EL (cell line): ENCODE measurements around the gene DENND1A.

Experiments
- DNase-seq: peaks from one replicate; pipeline ENCODE4 v3.0.0-alpha.2; 2016

The DENND1A gene

DNA sequence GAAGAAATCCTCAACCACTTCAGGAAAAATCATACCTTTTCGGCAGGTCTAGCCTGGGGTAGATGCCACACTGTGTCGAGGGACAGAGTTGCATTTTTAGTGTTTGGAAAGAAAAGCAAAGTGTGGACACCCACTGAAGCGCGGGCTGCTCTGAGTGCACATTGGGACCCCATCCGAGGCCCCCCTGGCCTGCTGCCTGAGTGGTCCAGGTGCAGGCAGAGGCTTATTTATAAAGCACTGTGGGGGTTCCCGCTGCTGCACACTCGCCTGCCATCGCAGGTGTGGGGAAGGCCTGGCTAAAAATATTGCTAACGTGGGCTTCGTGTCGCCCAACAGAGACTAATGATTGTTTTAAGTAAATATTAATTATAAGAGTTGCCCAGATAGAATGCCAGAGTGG lies 454.5 kb downstream of the DENND1A start:
- no peak for DNase-seq

DNA sequence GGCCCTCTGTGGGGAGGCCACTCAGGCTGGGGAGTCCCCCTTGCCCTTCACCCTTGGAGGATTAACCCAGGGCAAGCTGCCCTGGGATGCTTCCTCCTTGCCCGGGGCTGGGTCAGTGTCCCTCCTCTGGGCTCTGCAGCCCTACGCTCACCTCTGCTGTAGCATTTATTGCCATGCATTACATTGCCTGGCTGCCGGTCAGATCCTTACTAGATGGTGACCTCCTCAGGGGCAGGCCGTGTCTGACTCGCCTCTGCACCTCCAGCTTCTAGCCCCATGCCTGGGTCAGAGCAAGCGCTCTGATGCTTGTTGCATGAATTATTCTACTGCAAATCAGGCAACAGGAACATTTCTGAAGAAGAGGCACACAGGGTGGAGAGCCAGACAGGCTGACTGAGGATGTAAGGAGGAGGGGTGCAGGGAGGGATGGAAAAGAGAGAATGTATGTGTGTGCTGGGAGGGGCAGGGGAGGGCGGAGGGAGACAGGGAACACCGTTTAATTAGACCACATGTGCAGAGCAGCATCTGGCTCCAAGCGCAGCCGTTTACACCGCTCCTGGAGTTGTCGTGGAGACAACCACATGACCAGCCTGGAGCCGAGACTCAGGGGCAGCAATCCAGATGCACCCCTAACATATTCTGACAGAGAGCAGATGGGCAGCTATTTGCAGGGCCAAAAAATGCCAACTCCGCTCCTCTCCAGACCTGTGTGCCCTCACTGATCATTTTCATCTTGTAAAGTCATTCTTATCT lies 456.9 kb downstream of the DENND1A start:
- no peak for DNase-seq

DNA sequence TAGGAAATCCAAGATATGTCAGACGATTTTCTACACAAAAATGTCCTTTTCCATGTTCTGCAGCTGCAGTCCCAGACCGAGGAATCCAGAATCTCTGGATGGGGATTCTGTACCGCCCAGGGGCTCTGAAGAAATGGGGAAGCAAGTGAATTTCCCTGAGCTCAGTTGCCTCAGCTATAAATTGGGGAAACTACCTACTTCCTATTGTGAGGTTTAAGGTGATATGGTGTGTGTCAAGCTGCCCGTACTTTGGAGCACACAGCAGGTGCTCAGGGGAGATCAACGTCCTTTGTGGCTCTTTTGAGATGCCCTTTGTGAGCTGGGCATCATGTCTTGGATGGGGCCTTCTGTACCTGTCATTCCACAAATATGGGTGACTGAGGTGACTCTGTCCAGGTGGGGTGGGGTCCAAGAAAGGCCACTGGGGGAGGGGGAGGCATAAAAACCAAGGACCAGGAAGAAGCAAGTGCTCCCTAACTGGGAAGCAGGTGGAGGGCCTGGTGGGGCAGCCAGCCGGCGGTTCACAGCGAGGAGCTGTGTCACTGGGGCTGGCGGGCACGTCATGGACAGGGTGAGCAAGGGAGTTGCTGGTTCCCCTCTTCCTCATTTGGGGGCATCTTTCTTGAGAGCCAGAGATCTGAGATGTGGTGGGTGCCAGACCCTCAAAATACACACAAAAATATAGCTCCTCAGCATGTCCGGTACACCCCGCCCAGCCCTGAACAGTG lies 457.9 kb downstream of the DENND1A start:
- DNase-seq: no peak

DNA sequence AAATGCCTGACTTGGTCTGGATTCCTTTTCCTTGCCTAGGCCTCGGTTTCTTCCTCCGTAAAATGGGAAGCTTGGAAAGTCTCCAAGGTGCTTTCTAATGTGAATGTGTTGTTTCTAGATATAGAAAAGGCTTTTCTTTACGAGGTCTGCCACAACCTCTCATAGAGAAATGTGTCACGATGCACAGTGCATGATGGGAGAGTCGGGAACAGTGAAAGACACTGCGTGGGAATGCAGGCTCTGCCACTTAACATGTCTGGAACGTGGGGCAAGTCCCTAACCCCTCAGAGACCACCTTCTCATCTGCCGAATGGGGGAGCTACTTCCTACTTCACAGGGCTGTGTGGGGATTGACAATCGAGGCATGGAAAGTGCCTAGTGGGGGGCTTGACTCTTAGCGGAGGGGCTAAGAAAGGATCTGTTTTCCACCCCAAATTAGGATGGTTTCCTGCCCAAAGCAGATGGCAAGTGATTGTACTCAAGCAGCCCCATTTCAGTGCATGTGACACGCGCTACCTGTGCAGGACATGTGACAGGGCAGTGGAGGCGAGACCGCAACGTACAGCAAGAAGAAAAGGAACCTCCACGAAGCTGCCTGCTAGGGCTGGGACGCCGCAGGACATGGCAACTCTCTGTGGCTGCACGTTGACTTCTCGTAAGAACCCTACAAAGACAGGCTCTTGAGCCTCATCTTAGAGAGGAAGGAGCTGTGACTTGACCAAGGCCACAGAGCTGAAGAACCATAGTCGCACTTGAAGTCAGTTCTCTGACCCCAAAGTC lies 458.7 kb downstream of the DENND1A start:
- no peak for DNase-seq

DNA sequence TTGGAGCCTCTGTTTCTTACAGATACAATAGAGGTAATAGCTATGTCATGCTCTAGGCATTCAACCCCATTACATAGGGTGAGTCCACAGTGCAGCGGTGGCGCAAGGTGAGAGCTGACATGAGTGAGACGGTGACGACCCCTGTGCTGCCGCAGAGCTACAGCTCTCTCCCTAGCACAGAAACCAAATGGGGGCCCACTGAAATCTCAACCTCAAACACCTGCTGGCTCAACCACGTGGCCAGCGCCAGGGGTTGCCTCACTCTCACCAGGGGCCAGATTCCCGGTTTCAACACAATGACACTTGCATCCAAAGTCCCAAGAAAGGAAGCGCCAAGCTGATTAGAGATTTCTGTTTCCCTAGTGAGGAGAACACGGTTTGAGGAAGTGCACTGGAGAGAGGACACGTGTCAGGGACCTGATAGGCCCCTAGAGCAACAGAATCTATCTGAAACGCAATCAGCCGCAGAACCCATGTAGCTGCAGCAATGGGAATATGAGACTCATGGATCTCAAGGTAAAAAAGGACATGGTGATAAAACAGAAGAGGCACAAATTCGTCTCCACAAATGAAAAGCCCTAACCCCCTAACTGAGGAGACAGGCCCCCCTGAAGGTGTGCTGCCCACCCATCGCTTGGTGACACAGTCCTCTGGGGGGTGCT lies 459.7 kb downstream of the DENND1A start:
- DNase-seq: no peak

DNA sequence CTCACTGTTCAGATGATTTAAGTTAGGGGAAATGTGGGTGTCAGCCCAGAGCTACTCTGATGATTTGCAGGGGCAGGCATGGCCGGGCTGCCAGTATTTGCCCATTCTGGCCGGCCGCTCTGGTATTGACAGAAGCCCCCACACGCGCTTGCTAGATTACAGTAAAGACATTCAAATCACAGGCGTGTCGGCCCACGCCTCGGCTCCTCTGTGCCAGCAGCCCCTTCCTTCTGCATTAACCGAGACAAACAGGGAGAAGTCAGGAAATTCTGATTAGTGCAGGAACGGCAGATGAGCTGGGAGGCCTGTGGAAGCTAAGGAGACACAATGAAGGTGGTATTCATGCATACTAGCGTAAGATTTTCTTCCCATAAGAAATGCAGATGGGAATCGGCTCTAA lies 460.6 kb downstream of the DENND1A start:
- no peak for DNase-seq

DNA sequence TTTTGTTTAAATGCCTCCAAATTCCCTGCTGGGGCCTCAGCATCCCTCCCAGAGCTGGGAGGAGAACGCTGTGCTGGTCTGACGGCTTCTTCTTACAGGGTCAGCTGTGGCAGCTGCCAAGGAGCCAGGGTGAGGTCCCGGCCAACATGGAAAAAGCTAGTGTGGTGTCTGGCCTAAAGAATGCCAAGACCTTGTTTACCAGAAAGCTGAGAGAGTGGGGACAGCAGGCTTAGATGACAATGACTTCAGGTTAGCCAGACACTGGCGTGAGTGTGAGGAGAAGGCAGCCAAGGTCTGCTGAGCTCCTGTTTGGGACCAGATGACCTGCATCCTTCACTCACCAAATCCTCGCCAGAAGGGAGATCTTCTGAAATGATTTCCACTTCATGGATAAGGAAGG lies 461.4 kb downstream of the DENND1A start:
- no peak for DNase-seq

DNA sequence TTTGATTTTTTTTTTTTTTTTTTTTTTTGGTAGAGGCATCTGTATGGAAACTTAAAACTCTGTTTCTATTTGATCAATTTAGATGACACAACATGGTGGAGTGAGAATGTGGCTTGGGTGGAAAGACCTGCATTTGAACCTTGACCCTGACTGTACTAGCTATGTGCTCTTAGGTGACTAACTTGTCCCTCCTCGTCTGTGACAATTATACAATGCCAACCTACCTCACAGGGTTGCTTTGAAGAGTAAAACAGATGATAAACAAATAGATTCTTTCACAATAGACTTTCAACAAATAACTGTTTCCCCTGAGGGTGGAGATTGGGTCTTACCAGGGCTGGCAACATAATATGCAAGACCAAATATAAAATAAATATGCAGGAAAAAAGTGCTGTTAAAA lies 464.6 kb downstream of the DENND1A start:
- DNase-seq: no peak

DNA sequence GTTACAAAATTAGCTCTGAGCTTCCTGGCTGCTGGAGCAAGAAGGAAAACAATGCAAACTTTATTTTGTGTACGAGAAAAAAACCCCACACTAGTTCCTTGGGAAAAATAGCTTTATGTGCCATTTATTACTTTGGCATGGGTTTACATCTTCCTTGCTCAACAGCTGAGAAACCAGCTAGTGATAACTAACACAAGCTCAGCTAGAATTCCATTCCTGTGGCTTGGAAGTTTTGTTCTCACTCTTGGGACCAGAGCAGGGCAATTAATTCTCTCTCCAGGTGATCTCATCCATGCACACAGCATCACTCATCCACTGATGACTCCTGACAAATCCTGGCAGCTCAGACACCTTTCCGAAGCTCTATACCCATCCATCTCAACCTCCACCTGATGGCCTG lies 469.8 kb downstream of the DENND1A start:
- no peak for DNase-seq

DNA sequence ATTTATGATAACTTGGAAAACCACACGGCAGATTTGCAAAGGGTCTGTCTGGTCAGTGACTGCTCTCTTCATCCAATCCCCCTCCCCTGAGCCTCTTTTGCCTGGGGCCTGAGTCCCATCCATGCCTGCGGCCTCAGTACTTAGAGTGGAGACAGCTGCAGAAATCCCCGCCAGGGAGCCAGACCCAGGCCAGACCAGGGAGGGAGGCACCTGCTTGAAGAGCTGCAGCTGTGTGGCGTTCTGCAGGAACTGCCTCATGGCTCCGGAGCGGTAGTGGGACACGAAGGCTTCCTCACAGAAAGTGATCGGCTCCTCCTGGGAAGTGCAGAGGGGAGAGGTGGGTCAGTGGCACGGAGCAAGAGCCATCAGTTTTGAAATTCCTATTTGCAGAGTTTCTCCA lies 472.3 kb downstream of the DENND1A start:
- DNase-seq: no peak

DNA sequence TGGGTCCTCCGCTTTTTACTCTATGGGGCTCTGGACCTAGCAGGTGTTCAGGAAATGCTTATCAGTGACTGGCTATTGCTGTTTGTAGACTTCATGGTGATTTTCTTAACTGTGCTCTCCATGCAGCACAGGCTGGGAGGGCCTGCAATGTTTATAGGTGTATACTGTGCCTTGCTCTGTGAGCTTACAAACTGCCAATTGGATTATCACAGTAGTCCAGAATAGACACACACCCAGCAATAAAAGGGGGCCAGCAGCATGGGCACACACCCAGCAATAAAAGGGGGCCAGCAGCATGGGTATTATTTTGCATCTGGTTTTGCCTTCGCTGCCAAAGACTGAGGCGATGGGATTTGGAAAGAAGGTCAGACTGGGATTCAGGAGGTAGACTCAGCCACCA lies 473.9 kb downstream of the DENND1A start:
- DNase-seq: no peak

DNA sequence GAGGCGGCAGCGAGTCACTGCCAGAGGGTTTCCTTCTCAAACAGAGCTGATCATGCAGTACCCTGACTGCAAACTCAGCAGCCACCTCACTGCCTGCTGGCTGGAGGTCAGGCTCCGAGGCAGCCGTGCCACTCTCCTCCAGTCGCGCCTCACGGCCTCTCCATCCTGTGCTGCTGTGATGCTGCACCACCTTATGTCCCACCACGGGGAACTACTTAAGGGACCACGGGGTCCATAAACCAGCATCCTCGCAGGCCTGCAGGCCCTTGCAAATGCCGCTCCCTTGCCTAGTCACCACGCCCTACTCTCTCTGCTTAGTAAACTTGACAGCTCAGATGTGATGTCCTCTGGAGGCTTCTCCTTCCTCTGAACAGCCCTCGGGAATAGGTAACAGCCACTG lies 474.7 kb downstream of the DENND1A start:
- DNase-seq: no peak

DNA sequence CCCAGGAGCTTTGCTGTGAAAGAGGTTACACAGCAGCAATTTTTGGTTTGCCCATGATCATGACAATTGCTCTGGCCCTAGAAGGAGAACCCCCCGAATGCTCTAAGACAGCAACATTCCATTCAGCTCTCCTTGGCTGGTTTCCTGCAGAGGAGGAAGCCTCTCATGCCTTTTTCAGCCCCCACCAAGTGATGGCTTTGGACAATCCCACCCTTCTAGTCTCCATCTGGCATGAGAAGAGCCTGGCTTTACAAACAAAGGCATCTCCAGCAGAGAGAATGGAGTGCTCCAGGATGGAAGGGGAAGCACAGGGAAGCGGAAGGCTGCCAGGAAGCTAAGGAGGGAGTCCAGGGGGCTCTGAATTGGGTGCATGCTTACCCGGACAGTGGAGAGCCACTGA lies 475.6 kb downstream of the DENND1A start:
- DNase-seq: no peak

DNA sequence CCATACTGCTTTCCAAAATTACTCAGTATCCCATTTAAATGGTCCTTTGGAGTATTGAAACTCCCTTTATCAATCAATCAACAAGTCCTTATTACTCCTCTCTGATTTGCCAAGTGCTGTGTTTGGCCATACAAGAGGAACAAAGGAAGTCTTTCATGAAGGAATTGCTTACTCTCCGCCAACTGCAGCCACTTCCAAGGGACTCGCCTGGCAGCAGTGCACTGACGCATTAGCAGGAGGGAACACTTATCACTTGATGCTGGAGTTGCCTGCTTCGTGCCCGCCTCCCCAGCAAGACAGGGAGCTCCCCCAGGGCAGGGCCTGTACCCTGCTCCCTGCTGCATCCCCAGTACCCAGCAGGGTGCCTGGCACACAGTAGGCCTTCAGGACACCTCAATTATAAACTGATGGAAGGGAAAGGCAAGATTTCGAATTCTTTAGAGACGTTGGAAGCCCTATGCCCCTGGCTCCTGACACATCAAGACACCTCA lies 476.1 kb downstream of the DENND1A start:
- no peak for DNase-seq

DNA sequence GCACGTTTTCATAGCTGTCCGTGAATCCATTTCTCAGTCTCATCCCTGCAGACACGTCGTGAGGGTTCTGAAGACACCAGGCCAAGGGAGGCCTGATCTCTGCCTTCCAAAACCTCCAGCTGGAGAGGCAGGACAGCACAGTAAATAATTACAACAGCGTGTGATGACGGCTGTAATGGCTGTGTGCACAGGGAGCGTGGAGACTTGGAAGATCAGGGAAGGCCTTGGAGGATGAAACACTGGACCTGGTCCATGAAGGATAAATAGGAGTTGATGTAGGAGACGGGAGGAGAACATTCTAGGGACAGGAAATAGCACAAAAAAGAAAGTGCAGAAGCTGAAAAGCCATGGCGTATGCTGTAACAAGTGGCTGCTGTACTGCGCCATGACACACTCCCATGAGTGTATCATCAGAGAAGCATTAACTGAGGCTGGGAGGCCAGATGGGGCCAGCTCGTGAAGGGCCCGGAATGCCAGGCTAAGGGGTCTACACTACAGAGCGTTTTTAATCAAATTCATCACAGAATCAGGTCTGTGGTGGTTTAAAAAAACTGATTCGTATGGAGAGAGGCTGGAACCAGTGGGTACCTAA lies 476.8 kb downstream of the DENND1A start:
- DNase-seq: no peak

DNA sequence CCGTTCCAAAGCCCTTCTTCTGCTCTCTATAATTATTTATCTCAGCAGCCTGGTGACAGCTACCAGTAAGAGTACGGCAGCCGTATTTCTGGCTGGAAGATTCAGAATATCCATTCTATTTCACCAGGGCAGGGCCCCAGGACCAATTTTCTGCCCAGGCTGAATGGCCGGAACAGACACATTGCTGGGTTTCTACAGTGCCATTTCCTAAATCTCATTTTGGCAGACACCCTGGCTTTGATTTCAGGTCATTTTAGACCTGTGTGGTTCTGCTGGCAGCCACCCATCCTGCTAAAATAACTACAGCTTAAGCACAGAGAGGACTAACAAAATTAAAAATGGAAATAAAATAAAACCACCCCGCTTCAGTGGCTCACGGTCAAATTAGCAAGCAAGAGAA lies 478.9 kb downstream of the DENND1A start:
- no peak for DNase-seq

DNA sequence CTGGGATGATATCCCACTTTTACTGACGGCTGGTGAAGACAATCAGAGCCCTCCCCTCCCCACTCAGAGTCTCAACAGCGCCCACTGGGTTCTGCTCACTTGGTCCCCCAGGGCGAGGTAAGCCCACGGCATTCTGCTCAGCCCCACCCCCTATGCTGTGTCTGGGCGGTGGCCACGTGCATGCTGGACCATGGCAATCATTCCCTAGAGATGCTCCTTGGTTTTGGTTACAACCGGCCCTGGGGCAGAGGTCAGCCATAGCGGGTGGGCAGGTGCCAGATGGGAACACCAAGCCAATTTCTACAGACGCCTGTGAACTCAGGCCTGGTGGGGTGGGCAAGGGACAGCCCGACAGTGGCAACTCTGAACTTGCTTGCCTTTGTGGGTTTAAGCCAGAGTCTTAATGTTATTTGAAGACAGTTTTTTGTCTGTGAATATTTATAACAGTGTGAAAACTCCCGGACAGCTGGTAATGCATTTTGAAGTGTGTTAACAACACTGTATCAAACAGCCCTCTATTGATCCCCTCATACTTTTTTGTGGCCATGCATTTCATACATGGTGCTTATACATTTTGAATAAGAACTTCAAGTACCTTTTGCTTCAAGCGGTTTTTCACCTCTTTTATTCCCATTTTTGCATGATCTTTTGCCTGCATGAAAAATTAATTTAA lies 479.7 kb downstream of the DENND1A start:
- no peak for DNase-seq

DNA sequence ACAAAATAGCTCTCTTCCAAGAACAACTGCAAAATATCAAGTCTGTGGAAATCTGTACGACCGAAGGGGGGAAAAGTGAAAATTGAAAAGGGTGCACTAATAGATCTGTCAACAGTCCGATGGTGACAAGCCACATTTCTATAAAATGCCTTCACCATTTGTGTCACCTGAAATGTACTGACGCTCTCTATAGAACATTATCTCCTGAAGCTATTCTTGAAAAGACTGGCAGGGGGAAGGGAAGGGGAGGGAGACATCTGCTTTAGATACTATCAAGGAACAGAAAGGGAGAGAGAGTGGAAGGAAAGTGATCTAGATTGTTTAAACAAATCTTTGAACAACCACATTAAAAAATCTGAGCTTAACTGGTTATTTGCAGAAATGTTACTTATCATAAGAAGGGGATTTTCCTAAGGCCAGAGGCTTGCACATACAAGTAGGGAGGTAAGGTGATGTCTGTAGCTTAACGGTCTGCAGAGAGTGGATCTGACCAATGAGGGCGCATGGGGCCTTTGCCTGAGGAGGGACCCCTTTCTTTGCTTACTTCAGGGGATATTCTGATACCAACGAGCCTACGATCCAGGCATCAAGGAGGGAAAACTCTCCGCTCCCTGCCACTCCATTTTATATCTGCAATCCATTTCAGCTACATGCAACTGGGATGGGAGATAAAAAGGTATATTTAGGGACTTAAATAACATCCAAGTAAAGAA lies 481.8 kb downstream of the DENND1A start:
- DNase-seq: no peak

DNA sequence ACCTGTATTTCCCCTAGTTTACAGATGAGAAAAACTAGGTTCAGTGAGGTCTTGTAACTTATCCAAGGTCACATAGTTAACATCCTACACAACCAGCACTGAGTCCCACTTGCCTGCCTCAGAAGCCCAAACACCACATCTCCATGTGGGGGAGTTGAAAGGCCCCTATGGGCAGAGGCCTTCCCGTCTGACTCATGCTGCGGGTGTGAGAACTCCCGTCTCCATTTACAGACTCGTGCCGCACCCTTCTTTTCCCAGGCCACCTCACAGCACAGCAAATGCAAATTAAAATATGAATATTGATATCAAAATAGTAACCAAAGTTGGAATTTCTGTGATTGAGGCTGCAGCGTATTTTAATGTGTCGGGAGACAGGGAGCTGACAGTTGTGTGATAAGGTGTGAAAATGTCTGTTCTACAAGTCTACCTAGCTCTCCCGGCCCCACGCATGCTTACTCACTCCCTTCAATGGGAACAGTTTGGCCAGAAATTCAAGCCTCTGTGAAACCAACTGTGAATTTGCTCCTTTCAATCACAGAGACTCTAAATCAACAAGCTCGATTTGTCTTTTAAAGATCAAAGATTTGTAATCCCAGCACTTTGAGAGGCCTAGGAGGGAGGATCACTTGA lies 483.8 kb downstream of the DENND1A start:
- no peak for DNase-seq

DNA sequence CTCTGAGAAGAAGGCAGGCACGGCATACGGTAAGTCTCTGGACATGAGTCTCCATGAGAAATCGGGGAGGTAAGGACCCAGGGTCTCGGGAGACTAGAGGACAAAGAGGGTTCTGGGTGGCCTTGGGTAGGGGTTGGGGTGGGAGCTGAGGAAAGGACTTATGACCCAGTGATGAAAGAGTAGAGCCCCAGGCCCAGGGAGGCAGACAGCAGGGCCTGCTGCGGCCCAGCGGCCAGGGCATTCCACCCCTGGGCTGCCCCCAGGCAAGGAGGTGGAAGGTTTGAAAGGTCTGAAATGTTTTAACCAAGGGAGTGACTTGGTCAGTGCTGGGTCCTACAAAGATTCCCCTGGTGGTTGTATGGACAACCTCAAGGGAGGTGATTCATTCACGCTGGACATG lies 484.8 kb downstream of the DENND1A start:
- no peak for DNase-seq

DNA sequence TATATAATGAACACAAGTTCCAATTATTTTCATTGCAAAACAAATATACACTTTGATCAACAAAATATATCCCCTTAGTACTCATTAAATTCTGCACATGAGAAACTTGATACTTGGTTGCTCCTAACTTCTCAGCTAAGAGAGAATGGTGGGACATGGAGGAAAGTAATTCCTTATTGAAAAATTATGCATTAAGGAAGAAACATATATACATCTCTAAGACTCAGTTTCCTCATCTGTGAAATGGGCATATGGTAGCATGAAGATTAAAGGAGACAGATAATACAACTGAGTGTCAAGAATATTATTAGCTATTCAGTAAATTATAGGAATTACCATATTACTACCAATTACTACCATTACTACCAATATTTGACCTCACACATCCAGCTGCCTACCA lies 488.2 kb downstream of the DENND1A start:
- DNase-seq: no peak
